Measurements from ENCODE around the gene MARCHF3.
A peak's percentile ranks its signal among the peaks of the same experiment; 100 is the strongest.
"Not testable (repeated sequence)": the region's sequence is repeated elsewhere in the genome, so short reads cannot be mapped to it uniquely, and the experiment has no call there.

MARCHF3 gene

GRCh38 chr5:127011153-127011552 is 19.2 kb downstream of the MARCHF3 start:
- DNase-seq: no peak

- no peak for DNase-seq
Observed at GRCh38 chr5:127010362-127010761, 20.0 kb downstream of the MARCHF3 start.

GRCh38 chr5:127009784-127010183 is 20.6 kb downstream of the MARCHF3 start:
- no peak for DNase-seq

DNA sequence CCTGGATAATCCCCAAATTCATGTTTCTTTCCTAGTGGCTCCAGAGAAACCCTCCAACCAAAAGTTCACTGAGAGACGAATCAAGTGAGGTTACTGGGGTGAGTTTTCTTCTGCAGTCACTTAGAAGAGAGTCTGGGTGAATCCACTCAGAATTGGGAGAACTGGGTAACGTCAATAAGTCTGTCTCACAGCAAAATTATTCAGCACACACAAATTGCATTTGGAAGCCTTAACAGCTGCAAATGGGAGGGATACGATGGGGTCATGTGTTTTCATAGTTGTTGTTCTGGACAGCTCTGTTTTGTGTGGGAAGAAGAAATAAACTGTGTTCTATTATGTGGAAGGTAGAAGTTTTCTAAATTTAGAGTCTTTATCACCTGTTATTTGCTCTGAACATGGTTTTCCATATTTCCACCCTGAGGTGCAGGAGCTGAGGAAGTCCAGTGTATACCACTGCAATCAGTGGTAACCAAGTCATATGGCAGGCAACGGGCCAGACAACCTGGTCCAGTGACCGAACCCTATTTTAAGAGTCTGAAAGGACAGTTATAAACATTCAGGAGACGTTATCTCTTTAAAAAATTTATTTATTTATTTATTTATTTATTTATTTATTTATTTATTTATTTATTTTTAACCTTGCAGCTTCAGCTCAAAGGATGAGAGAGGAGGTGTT is 21.9 kb downstream of the MARCHF3 start:
- no peak for DNase-seq

DNA sequence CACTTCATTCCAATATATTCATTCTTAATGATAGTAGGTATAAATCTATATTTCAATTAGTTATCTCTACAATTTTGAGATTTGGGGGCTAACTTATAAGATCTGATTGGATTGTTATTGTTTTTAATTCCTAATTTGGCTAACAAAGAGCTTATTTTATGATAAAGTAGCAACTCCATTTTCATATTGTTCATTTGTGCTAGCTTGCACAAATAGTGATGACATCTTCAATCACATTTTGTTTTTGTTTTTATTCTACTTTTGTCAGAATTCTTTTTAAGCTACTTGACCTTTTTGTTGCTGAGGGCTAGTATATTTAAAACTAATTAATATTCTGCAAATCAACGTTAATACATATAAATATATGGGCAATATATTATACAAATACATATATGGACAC is 22.8 kb downstream of the MARCHF3 start:
- DNase-seq: no peak

GRCh38 chr5:127006744-127007143 is 23.6 kb downstream of the MARCHF3 start:
- DNase-seq: no peak

GRCh38 chr5:127005282-127005681 is 25.1 kb downstream of the MARCHF3 start:
- not testable (repeated sequence) for DNase-seq

- no peak for DNase-seq
Observed at GRCh38 chr5:127004721-127005120, 25.6 kb downstream of the MARCHF3 start.

- no peak for DNase-seq
Observed at GRCh38 chr5:127003798-127004495, 26.4 kb downstream of the MARCHF3 start.

DNA sequence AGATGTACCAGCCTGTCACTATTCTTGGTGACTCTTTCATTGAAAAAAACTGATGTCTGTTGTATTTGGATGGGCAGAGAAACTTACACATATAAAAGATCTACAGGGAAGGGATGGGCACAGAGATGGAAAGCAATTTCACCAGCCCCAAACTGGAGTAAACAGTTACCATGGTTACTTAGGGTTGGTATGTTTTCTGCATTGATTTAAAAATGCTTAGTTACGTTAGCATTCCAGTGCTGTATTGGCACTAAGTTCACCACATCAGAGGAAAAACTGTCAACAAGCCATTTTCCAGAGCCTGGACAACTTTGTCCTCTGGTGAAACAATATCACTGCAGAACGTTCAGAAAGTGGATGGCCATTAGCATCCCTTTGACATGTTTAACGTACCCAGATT is 28.0 kb downstream of the MARCHF3 start:
- no peak for DNase-seq

DNA sequence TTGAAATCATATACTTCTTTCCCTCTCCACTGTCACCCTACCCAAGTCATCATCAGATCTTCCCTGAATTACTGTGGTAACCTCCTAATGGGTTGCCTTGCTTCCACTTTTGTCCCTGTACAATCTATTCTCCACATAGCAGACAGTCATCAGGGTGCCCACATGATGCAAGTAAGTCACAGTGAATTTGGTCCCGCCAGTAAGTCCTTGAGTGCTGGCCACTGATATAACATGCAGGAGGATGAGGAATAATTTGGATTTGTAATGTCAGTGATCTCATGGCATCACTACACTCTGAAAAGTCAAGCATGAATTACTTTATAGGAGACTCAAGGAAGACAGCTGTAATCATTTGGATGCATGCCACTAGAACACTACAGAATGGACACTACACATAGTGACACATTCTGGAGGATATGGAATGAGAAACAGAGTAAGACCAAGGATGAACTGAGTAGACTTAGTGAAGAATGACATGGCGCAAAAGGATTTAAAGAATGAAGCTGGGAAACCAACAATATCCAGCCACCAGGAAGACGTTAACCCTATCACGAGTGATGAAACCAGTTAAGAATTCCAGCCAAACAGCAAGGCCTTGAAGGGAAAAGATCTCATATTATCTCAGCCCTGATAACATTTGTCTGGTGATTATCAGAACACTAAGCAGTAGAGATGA is 28.6 kb downstream of the MARCHF3 start:
- DNase-seq: no peak

GRCh38 chr5:126998895-126999570 is 31.3 kb downstream of the MARCHF3 start:
- no peak for DNase-seq

DNA sequence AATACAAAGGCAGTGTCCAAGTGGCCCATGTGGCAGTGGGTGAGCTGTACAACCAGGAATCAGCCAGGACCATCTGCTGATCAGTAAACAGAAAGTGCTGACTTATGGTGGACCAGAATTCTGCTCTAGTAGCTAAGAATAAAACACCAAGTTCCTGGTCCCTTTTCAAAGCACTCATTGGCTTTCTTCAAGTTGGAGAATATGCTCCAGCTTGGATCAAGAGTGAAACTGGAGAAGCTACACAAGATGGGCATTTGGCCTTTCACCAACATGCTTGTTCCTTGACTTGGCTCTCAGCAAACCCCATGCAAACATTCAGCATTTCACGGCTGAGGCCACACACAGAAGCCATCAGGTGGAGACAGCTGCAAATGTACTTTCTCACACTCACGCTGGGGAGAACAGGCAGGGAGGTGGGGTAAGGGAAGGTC is 32.1 kb downstream of the MARCHF3 start:
- DNase-seq: no peak

DNA sequence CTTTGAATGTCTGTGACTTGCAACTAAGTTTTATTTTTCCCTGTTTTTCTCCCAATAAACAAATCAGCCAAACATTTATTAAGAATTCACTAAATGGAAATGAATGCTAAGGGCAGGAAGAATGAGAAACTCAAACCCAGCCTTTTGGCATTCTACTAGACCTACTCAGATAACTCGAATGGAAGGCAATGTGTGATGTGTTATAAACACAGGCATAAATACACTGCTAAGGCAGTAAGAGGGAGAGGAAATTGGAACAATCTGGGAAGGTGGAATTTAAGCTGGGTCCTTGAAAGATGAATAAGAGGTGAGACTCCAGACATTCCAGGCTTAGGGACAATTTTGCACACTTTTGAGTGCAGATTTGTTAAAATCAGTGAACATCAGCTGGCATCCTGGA is 34.7 kb downstream of the MARCHF3 start:
- DNase-seq: no peak

DNA sequence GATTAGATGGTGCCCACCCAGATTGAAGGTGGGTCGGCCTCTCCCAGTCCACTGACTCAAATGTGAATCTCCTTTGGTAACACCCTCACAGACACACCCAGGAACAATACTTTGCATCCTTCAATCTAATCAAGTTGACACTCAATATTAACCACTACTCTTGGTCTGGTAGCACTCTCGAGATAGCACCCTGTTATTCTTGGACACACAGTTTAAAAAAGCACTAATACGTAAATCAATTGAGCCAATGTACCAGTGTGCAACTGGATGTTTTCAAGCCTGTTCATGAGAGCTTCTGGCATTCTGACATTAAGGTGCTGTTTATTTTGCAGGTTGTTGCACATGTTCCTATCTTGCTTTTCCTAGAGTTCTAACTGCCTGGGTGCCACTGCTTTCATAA is 35.3 kb downstream of the MARCHF3 start:
- no peak for DNase-seq

- no peak for DNase-seq
Observed at GRCh38 chr5:126994485-126994884, 35.9 kb downstream of the MARCHF3 start.

DNA sequence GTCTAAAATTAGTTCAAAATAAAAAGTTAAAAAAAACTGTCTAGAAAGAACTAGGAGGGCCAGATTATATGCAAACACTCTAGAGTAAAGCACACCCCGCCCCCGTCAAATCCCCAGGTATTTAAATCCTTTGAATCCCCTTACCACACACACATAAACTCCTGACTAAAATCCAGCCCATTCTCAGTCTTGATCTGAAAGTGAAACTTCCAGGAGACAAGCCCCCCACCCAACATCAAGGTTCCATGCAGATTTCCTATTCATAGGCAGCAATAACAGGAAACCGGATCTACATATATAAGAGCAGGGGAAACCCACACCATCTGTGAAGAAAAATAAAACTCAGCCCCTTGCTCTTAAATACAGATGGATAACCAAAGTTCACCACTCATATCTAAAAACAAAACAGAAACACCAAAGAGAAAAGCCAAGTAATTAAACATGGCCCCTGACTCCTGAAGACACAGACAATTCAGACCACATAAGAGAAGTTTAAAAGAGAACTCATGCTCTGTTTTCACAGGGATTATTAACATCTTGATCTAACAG is 42.3 kb downstream of the MARCHF3 start:
- peak; percentile 40 for DNase-seq

GRCh38 chr5:126987271-126987899 is 43.0 kb downstream of the MARCHF3 start:
- no peak for DNase-seq

DNA sequence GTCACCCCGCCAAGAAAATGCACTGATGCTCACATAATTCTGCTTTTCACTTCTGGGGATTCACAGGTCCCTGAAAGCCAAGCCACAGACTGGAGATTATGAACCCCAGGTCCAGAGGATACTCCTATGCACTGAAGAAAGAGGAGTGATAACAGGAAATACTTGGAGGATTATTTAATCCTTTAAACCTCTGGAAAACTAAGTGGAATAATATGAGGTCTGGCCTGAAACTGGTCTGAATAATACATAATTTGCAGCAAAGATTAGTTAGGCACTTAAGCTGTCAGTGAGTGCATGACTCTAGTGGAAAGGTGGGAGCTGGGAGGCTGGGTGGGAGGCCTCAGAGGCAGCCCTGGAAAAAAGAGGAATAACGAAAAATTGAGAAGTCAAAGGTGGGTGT is 45.7 kb downstream of the MARCHF3 start:
- no peak for DNase-seq

- DNase-seq: no peak
Observed at GRCh38 chr5:126983874-126984266, 46.5 kb downstream of the MARCHF3 start.

GRCh38 chr5:126982926-126983873 is 47.2 kb downstream of the MARCHF3 start:
- DNase-seq: no peak

- no peak for DNase-seq
Observed at GRCh38 chr5:126982202-126982601, 48.2 kb downstream of the MARCHF3 start.
